Measurements from ENCODE around the gene RANGAP1. TPM values are rescaled to one million over a fixed set of nuclear protein-coding genes. Genes with fewer than 3 reads are reported as not detected.
"Not testable (repeated sequence)": the region's sequence is repeated elsewhere in the genome, so short reads cannot be mapped to it uniquely, and the experiment has no call there.

The RANGAP1 gene
- total RNA-seq, 1 donor from 2014 or later: 49.3 TPM

DNA sequence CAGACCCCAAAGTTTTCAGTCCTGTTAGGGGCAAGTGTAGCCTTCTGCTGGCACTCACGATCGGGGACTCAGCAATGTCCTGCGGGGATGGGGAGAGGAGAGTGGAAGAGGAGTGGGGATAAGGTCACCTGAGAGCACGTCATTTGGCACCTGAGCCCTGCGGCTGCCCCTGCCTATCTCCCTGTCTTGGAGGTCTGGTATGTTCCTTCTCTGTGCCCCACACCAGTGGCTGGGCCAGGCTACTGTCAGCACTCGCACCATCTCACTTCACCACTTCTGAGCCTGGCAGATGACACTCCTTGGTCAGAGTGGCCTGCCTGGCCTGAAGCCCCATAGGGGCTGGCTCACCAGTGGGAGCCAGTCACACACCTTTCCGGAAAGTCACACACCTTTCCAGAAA is 25.1 kb downstream of the RANGAP1 start:
- no peak for TF ChIP-seq CTCF (IDR thresholded peaks at IDR 0.05; ENCODE audit: unreplicated experiment)
- DNase-seq (ENCODE audit: low spot score in 2 of 2, unreplicated experiment in 2 of 2): no peak
- Mint-ChIP-seq H3K4me1 (no peaks in the 10 kb centered on the region), H3K27ac (no peak overlapping the region), H3K27me3 (ENCODE audit: low read depth) (no peaks in the 10 kb centered on the region), H3K9me3 (no peaks in the 10 kb centered on the region), H3K36me3 (peaks cover 33% of the 10 kb centered on the region), H3K4me3 (no peak overlapping the region)

DNA sequence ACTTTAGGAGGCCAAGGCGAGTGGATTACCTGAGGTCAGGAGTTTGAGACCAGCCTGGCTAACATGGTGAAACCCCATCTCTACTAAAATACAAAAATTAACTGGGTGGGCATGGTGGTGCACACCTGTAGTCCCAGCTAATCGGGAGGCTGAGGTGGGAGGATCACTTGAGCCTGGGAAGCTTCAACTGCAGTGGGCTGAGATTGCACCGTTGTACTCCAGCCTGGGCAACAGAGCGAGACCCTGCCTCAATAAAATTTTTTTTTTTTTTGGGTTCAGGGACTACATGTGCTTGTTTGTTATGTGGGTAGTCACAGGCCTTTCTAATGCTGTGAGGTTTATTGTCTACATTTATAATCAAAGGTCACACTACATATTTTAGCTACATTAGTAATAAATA is 26.2 kb downstream of the RANGAP1 start:
- H3K4me1 Mint-ChIP-seq; H3K9me3 Mint-ChIP-seq; H3K4me3 Mint-ChIP-seq; H3K27me3 Mint-ChIP-seq (ENCODE audit: low read depth); DNase-seq (ENCODE audit: low spot score in 2 of 2, unreplicated experiment in 2 of 2); H3K27ac Mint-ChIP-seq: not testable (repeated sequence)
- peaks cover 30% of the 10 kb centered on the region for H3K36me3 Mint-ChIP-seq

GRCh38 chr22:41257696-41258095 is 28.3 kb downstream of the RANGAP1 start:
- no peak for TF ChIP-seq CTCF (IDR thresholded peaks at IDR 0.05; ENCODE audit: unreplicated experiment)
- Mint-ChIP-seq H3K36me3 (peaks cover 27% of the 10 kb centered on the region), H3K9me3 (no peaks in the 10 kb centered on the region), H3K4me3 (no peak overlapping the region), H3K4me1 (no peaks in the 10 kb centered on the region), H3K27ac (no peak overlapping the region), H3K27me3 (ENCODE audit: low read depth) (no peaks in the 10 kb centered on the region)
- no peak for DNase-seq (ENCODE audit: low spot score in 2 of 2, unreplicated experiment in 2 of 2)

DNA sequence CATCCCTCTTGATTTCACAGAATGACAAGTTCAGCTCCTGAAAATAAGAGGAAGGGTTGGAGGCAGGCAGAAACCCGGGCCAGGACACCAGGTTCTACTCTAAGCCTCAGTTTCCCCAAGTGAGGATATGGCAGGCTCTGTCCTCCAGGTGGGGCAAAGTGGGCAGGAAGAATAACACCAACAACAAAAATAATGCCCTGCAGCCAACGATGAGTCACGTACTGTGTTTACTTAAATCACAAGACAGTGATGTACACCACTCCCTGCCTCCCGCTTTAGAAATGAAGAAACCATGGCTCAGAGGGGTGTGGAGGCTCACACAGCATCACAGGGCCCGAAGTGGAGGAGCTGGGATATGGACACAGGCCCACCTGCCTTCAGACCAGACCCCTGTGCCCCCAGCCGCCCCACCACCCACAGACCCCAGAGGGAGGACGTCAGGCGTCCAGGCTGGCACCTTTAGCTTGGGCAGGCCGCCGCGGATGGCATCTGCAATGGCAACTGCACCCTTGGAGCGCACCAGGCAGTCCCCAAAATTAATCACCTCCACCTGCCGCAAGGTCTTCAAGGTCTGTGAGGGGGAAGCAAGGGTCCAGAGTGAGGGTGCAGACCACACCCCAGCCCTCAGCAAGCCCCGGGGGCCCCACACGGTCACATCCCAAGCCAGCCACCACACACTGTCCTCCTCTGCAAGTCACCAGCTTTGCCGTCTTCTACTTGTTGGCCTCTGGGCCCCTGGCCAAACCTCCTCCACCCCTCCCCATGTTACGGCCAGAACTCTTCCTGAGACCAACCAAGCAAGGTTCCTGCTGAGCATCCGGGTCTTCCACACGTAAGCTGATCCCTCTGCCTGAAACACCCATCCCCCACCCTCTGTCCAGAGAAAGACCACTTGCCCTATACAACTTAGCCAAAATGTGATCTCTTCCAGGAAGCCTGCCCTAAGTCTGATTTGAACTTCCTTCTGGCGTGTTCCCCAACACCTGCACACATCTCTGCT is 29.4 kb downstream of the RANGAP1 start:
- Mint-ChIP-seq H3K4me3 (no peak overlapping the region), H3K27me3 (ENCODE audit: low read depth) (no peaks in the 10 kb centered on the region), H3K36me3 (peaks cover 28% of the 10 kb centered on the region), H3K27ac (no peak overlapping the region), H3K4me1 (no peaks in the 10 kb centered on the region), H3K9me3 (no peaks in the 10 kb centered on the region)
- DNase-seq (ENCODE audit: low spot score in 2 of 2, unreplicated experiment in 2 of 2): no peak
- no peak for TF ChIP-seq CTCF (IDR thresholded peaks at IDR 0.05; ENCODE audit: unreplicated experiment)

DNA sequence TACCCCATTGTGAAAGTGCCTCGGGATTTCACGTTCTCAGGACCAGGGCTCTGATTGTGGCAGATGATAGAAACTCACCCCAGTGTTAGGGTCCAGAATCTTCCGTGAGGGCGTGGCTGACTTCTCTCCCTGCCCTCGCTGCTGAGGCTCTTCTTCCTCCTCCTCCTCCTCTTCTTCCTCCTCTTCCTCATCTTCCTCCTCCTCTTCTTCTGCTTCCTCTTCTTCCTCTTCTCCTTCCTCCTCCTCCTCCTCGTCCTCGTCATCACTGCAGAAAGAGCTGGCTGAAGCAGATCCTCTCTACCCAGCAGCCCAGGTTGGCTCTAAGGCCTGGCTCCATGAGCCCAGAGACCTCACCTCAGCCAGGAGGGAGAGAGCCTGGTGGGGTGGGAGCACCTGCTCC is 31.8 kb downstream of the RANGAP1 start:
- TF ChIP-seq CTCF (IDR thresholded peaks at IDR 0.05; ENCODE audit: unreplicated experiment): no peak
- DNase-seq (ENCODE audit: low spot score in 2 of 2, unreplicated experiment in 2 of 2): no peak
- Mint-ChIP-seq H3K27me3 (ENCODE audit: low read depth) (no peaks in the 10 kb centered on the region), H3K9me3 (no peaks in the 10 kb centered on the region), H3K27ac (no peak overlapping the region), H3K4me1 (no peaks in the 10 kb centered on the region), H3K4me3 (no peak overlapping the region), H3K36me3 (peaks cover 32% of the 10 kb centered on the region)

- Mint-ChIP-seq H3K4me3 (no peak overlapping the region), H3K4me1 (no peaks in the 10 kb centered on the region), H3K9me3 (no peaks in the 10 kb centered on the region), H3K27ac (no peak overlapping the region), H3K36me3 (peaks cover 31% of the 10 kb centered on the region), H3K27me3 (ENCODE audit: low read depth) (no peaks in the 10 kb centered on the region)
- no peak for TF ChIP-seq CTCF (IDR thresholded peaks at IDR 0.05; ENCODE audit: unreplicated experiment)
- DNase-seq (ENCODE audit: low spot score in 2 of 2, unreplicated experiment in 2 of 2): no peak
Measured at GRCh38 chr22:41252365-41252764, 33.6 kb downstream of the RANGAP1 start.
